Measurements from ENCODE around the gene ALK. TPM values are rescaled to one million over a fixed set of nuclear protein-coding genes. Genes with fewer than 3 reads are reported as not detected.

Gene ALK
- total and polyA plus RNA-seq, 2 experiments from 2014 or later = 0.35 TPM; not detected in 1

GRCh38 chr2:29433920-29434319 is 487.5 kb downstream of the ALK start (continued):
- no peak for TF ChIP-seq ZNF462 (CRISPR knock-in tag; IDR thresholded peaks at IDR 0.05)
- TF ChIP-seq EZH2phosphoT487 (IDR thresholded peaks at IDR 0.05; ENCODE audit: unreplicated experiment) = no peak

DNA sequence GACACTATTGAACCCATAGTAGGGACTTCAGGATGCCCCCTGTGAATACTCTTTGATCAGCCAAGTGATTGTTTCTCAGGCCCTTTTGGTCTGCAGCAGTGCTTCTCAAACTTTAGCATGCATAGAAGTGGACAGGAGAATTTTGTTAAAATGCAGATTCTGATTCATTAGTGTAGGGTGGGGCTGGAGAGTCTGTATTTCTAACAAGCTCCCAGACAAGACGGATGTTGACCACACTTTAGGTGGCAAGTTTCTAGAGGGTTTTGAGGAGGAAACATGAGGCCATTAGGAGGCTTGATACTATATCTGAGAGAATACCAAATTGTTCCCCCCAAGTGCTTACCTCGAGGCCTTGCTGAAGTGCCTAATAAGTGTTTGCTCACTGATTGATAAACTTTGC is 488.3 kb downstream of the ALK start:
- DNase-seq (ENCODE audit: low spot score) (no peak), ATAC-seq (no peak)
- no peaks in the 10 kb centered on the region for H3K9me3 Mint-ChIP-seq
- H3K9me2 ChIP-seq (ENCODE audit: insufficient read depth) = no peaks in the 10 kb centered on the region
- H3K4me3 Mint-ChIP-seq = no peak overlapping the region
- no peak overlapping the region for H3K27ac Mint-ChIP-seq
- H3K79me2 ChIP-seq (replicated peaks; ENCODE audit: insufficient read depth) = no peaks in the 10 kb centered on the region
- H3K27me3 Mint-ChIP-seq (ENCODE audit: insufficient read depth, low read depth, poor library complexity) = peaks cover 4% of the 10 kb centered on the region
- no peak overlapping the region for H3K4me3 ChIP-seq
- no peaks in the 10 kb centered on the region for H3K36me3 ChIP-seq (ENCODE audit: insufficient read depth)
- no peak overlapping the region for H2AFZ ChIP-seq
- no peak overlapping the region for H3K27ac ChIP-seq (ENCODE audit: low read depth)
- no peaks in the 10 kb centered on the region for H3K27me3 ChIP-seq (ENCODE audit: insufficient read depth)
- H3K4me2 ChIP-seq = no peak overlapping the region
- no peaks in the 10 kb centered on the region for H4K20me1 ChIP-seq (replicated peaks; ENCODE audit: insufficient read depth)
- peaks cover 8% of the 10 kb centered on the region for H3K4me1 Mint-ChIP-seq
- no peaks in the 10 kb centered on the region for H3F3A ChIP-seq (replicated peaks; ENCODE audit: low read depth)
- no peaks in the 10 kb centered on the region for H3K36me3 Mint-ChIP-seq (ENCODE audit: low read depth)
- H3K4me1 ChIP-seq (ENCODE audit: insufficient read depth) = peaks cover 7% of the 10 kb centered on the region; the same call in 1 of the 2 replicates
- TF ChIP-seq POLR2AphosphoS5 (IDR thresholded peaks at IDR 0.05; ENCODE audit: low read depth) (no peak), STAT1 (IDR thresholded peaks at IDR 0.05; ENCODE audit: unreplicated experiment) (no peak), ZNF114 (CRISPR knock-in tag; IDR thresholded peaks at IDR 0.05) (no peak), EZH2phosphoT487 (IDR thresholded peaks at IDR 0.05; ENCODE audit: unreplicated experiment) (no peak), CREB1 (CRISPR knock-in tag; IDR thresholded peaks at IDR 0.05; ENCODE audit: low read depth) (no peak), EZH2 (IDR thresholded peaks at IDR 0.05; ENCODE audit: low read depth, unreplicated experiment) (no peak), ZNF331 (CRISPR knock-in tag; IDR thresholded peaks at IDR 0.05; ENCODE audit: low read depth) (no peak), ETS1 (IDR thresholded peaks at IDR 0.05) (no peak), NANOG (IDR thresholded peaks at IDR 0.05; ENCODE audit: borderline replicate concordance) (no peak)
- TF ChIP-seq, protein P1, sequence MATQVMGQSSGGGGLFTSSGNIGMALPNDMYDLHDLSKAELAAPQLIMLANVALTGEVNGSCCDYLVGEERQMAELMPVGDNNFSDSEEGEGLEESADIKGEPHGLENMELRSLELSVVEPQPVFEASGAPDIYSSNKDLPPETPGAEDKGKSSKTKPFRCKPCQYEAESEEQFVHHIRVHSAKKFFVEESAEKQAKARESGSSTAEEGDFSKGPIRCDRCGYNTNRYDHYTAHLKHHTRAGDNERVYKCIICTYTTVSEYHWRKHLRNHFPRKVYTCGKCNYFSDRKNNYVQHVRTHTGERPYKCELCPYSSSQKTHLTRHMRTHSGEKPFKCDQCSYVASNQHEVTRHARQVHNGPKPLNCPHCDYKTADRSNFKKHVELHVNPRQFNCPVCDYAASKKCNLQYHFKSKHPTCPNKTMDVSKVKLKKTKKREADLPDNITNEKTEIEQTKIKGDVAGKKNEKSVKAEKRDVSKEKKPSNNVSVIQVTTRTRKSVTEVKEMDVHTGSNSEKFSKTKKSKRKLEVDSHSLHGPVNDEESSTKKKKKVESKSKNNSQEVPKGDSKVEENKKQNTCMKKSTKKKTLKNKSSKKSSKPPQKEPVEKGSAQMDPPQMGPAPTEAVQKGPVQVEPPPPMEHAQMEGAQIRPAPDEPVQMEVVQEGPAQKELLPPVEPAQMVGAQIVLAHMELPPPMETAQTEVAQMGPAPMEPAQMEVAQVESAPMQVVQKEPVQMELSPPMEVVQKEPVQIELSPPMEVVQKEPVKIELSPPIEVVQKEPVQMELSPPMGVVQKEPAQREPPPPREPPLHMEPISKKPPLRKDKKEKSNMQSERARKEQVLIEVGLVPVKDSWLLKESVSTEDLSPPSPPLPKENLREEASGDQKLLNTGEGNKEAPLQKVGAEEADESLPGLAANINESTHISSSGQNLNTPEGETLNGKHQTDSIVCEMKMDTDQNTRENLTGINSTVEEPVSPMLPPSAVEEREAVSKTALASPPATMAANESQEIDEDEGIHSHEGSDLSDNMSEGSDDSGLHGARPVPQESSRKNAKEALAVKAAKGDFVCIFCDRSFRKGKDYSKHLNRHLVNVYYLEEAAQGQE (IDR thresholded peaks at IDR 0.05; ENCODE audit: unreplicated experiment) = no peak
